ENCODE measurements around the gene HPSE2. TPM values are rescaled to one million over a fixed set of nuclear protein-coding genes. Genes with fewer than 3 reads are reported as not detected.

HPSE2 gene
- total and polyA plus RNA-seq, 4 donors = 0.05 TPM; not detected in 3

DNA sequence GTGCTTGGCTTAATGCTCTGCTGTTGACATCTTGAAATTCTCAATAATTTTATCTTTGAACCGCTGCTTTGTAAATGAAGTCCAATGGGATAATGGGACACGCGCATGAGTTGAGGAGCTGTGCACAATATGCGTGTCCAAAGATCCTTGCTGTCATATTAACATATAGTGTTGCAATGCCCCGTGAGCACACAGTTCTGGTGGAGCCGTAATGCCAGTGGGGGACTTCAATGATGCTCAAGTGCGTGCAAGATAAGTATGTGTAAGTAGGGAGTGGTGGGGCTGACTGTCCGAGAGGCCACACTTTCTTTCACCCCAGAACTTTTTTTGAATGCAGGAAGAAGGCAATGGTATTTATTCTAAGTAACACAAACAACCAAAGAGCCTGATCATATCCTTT is 711.5 kb downstream of the HPSE2 start:
- peaks cover 0 to 3% (median 0%) of the 10 kb centered on the region in 4 donors for H3K27me3 ChIP-seq (ENCODE audit: control insufficient read depth in 4 of 4, insufficient read depth in 4 of 4, low read length in 3 of 4)
- TF ChIP-seq SP1 (IDR thresholded peaks at IDR 0.05) = no peak
- no peak for TF ChIP-seq YY1 (IDR thresholded peaks at IDR 0.05)
- no peak for TF ChIP-seq RAD21 (IDR thresholded peaks at IDR 0.05)
- no peak for TF ChIP-seq JUND (IDR thresholded peaks at IDR 0.05)
- TF ChIP-seq HNF4A (conservative IDR thresholded peaks at IDR 0.05) = no peak
- TF ChIP-seq HNF4G (IDR thresholded peaks at IDR 0.05) = no peak
- TF ChIP-seq RXRA (IDR thresholded peaks at IDR 0.05) = no peak
- TF ChIP-seq, protein P1, sequence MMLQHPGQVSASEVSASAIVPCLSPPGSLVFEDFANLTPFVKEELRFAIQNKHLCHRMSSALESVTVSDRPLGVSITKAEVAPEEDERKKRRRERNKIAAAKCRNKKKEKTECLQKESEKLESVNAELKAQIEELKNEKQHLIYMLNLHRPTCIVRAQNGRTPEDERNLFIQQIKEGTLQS (IDR thresholded peaks at IDR 0.05) = no peak
- no peak for TF ChIP-seq FOXA1 (IDR thresholded peaks at IDR 0.05)
- no peak for TF ChIP-seq MAX (IDR thresholded peaks at IDR 0.05)
- no peak for TF ChIP-seq NR2F2 (IDR thresholded peaks at IDR 0.05)
- H3K4me1 ChIP-seq (ENCODE audit: control insufficient read depth in 4 of 4, insufficient read depth in 4 of 4, low read length in 3 of 4) = no peaks in the 10 kb centered on the region
- 87% methylated on average over 8 of the region's 8 CpGs for WGBS
- no peaks in the 10 kb centered on the region for H3K36me3 ChIP-seq (ENCODE audit: control insufficient read depth in 4 of 4, insufficient read depth in 3 of 4, low read depth in 1 of 4, low read length in 3 of 4)
- no peak overlapping the region for H3K9ac ChIP-seq (ENCODE audit: low read depth in 1 of 2, low read length in 2 of 2)
- H3K27ac ChIP-seq (ENCODE audit: low read depth in 1 of 2, low read length in 2 of 2) = no peak overlapping the region
- no peaks in the 10 kb centered on the region for H3K9me3 ChIP-seq (ENCODE audit: control insufficient read depth in 4 of 4, low read length in 3 of 4)
- H3K4me3 ChIP-seq (ENCODE audit: low read depth in 1 of 3, low read length in 3 of 3) = no peak overlapping the region
- DNase-seq (ENCODE audit: low spot score) = no peak

GRCh38 chr10:98519841-98520240 is 715.8 kb downstream of the HPSE2 start:
- Histone ChIP-seq H3K4me3 (ENCODE audit: low read depth in 1 of 3, low read length in 3 of 3) (no peak overlapping the region), H3K27ac (ENCODE audit: low read depth in 1 of 2, low read length in 2 of 2) (no peak overlapping the region), H3K36me3 (ENCODE audit: control insufficient read depth in 4 of 4, insufficient read depth in 3 of 4, low read depth in 1 of 4, low read length in 3 of 4) (no peaks in the 10 kb centered on the region), H3K4me1 (ENCODE audit: control insufficient read depth in 4 of 4, insufficient read depth in 4 of 4, low read length in 3 of 4) (no peaks in the 10 kb centered on the region), H3K27me3 (ENCODE audit: control insufficient read depth in 4 of 4, insufficient read depth in 4 of 4, low read length in 3 of 4) (peaks cover 0 to 3% (median under 1%) of the 10 kb centered on the region in 4 donors), H3K9ac (ENCODE audit: low read depth in 1 of 2, low read length in 2 of 2) (no peak overlapping the region), H3K9me3 (ENCODE audit: control insufficient read depth in 4 of 4, low read length in 3 of 4) (no peaks in the 10 kb centered on the region)
- WGBS = 80% methylated on average over 2 of the region's 2 CpGs
- no peak for TF ChIP-seq TAF1 (conservative IDR thresholded peaks at IDR 0.05)
- TF ChIP-seq JUND (IDR thresholded peaks at IDR 0.05) = no peak
- TF ChIP-seq, protein P2, sequence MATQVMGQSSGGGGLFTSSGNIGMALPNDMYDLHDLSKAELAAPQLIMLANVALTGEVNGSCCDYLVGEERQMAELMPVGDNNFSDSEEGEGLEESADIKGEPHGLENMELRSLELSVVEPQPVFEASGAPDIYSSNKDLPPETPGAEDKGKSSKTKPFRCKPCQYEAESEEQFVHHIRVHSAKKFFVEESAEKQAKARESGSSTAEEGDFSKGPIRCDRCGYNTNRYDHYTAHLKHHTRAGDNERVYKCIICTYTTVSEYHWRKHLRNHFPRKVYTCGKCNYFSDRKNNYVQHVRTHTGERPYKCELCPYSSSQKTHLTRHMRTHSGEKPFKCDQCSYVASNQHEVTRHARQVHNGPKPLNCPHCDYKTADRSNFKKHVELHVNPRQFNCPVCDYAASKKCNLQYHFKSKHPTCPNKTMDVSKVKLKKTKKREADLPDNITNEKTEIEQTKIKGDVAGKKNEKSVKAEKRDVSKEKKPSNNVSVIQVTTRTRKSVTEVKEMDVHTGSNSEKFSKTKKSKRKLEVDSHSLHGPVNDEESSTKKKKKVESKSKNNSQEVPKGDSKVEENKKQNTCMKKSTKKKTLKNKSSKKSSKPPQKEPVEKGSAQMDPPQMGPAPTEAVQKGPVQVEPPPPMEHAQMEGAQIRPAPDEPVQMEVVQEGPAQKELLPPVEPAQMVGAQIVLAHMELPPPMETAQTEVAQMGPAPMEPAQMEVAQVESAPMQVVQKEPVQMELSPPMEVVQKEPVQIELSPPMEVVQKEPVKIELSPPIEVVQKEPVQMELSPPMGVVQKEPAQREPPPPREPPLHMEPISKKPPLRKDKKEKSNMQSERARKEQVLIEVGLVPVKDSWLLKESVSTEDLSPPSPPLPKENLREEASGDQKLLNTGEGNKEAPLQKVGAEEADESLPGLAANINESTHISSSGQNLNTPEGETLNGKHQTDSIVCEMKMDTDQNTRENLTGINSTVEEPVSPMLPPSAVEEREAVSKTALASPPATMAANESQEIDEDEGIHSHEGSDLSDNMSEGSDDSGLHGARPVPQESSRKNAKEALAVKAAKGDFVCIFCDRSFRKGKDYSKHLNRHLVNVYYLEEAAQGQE (IDR thresholded peaks at IDR 0.05) = no peak
- TF ChIP-seq NR2F2 (IDR thresholded peaks at IDR 0.05) = no peak
- no peak for TF ChIP-seq HNF4A (conservative IDR thresholded peaks at IDR 0.05)
- no peak for TF ChIP-seq GABPA (IDR thresholded peaks at IDR 0.05 in 1 of 2, conservative IDR thresholded peaks at IDR 0.05 in 1 of 2)
- TF ChIP-seq, protein P3, sequence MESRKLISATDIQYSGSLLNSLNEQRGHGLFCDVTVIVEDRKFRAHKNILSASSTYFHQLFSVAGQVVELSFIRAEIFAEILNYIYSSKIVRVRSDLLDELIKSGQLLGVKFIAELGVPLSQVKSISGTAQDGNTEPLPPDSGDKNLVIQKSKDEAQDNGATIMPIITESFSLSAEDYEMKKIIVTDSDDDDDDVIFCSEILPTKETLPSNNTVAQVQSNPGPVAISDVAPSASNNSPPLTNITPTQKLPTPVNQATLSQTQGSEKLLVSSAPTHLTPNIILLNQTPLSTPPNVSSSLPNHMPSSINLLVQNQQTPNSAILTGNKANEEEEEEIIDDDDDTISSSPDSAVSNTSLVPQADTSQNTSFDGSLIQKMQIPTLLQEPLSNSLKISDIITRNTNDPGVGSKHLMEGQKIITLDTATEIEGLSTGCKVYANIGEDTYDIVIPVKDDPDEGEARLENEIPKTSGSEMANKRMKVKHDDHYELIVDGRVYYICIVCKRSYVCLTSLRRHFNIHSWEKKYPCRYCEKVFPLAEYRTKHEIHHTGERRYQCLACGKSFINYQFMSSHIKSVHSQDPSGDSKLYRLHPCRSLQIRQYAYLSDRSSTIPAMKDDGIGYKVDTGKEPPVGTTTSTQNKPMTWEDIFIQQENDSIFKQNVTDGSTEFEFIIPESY (IDR thresholded peaks at IDR 0.05) = no peak
- TF ChIP-seq, protein P1 (IDR thresholded peaks at IDR 0.05) = no peak
- no peak for TF ChIP-seq HNF4G (IDR thresholded peaks at IDR 0.05)
- no peak for TF ChIP-seq FOXA2 (IDR thresholded peaks at IDR 0.05)
- no peak for TF ChIP-seq EGR1 (IDR thresholded peaks at IDR 0.05; ENCODE audit: low read depth in 2 of 2)
- TF ChIP-seq YY1 (IDR thresholded peaks at IDR 0.05) = no peak
- no peak for TF ChIP-seq SP1 (IDR thresholded peaks at IDR 0.05)
- no peak for TF ChIP-seq MAX (IDR thresholded peaks at IDR 0.05)
- no peak for TF ChIP-seq FOXA1 (IDR thresholded peaks at IDR 0.05)
- TF ChIP-seq, protein P4, sequence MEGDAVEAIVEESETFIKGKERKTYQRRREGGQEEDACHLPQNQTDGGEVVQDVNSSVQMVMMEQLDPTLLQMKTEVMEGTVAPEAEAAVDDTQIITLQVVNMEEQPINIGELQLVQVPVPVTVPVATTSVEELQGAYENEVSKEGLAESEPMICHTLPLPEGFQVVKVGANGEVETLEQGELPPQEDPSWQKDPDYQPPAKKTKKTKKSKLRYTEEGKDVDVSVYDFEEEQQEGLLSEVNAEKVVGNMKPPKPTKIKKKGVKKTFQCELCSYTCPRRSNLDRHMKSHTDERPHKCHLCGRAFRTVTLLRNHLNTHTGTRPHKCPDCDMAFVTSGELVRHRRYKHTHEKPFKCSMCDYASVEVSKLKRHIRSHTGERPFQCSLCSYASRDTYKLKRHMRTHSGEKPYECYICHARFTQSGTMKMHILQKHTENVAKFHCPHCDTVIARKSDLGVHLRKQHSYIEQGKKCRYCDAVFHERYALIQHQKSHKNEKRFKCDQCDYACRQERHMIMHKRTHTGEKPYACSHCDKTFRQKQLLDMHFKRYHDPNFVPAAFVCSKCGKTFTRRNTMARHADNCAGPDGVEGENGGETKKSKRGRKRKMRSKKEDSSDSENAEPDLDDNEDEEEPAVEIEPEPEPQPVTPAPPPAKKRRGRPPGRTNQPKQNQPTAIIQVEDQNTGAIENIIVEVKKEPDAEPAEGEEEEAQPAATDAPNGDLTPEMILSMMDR (IDR thresholded peaks at IDR 0.05; ENCODE audit: low read depth, low read length, missing input control) = no peak
- TF ChIP-seq RAD21 (IDR thresholded peaks at IDR 0.05) = no peak
- no peak for DNase-seq (ENCODE audit: low spot score)
